ENCODE data around the gene HPS5.

- TF ChIP-seq CTCF (optimal IDR thresholded peaks at IDR 0.05 in 1 of 3, IDR thresholded peaks at IDR 0.05 in 1 of 3, conservative IDR thresholded peaks at IDR 0.05 in 1 of 3; ENCODE audit: extremely low read depth in 1 of 3, insufficient read depth in 2 of 3, low read length in 3 of 3) (no peak), EZH2 (IDR thresholded peaks at IDR 0.05; ENCODE audit: low read length) (no peak)
Observed at GRCh38 chr11:18307461-18308139, 14.3 kb downstream of the HPS5 start.
